HepG2 (cell line): ENCODE measurements around the gene STXBP5L. TPM values are rescaled to one million over a fixed set of nuclear protein-coding genes. Genes with fewer than 3 reads are reported as not detected.

Experiments used
- ATAC-seq: fragments of 200-7000 bp; cut with Tn5 transposase; 3 replicates; pipeline ENCODE4 v1.9.1; 2020; ENCODE audit warnings: mild to moderate bottlenecking, moderate library complexity
- BruUV-seq: library from RNA; stranded (reverse); fragments of 400-500 nt; replicated peaks from 2 replicates; lab custom pipeline; 2021; lab: Mats Ljungman, UMichigan
- CTCF ChIA-PET: fragments of 300-600 bp; formaldehyde crosslinking; extraction: SDS; loops from one replicate; lab custom pipeline; 2021; ENCODE audit warnings: low total read pairs, inconsistent platforms, low intra/inter-chr PET ratio; lab: Yijun Ruan, JAX
- POLR2A ChIA-PET: fragments of 350-600 bp; sonication (Branson Sonifier 250); formaldehyde crosslinking; loops from one replicate; lab custom pipeline; 2020; ENCODE audit warnings: antibody characterized with exemption, inconsistent platforms; lab: Yijun Ruan, JAX
- DNase-seq: peaks from one replicate; pipeline ENCODE4 v3.0.0-alpha.2; 2015; ENCODE audit warnings: low spot score
- FAIRE-seq: peaks from 3 replicates; lab custom pipeline; 2011; peaks lifted over from hg19 to GRCh38; lab: Jason Lieb, UNC
- H2AFZ ChIP-seq: one replicate; pipeline ENCODE4 v1.6.1; 2011; ENCODE audit warnings: low read length, inconsistent platforms
- H3K27ac ChIP-seq: fragments of 300-600 bp; 3 replicates; pipeline ENCODE4 v1.8.0; 2011; ENCODE audit warnings: mixed run types, mild to moderate bottlenecking, mixed read lengths, low read length, inconsistent platforms; ENCODE audit not compliant: insufficient read depth; ENCODE audit errors: extremely low read length
- H3K27me3 ChIP-seq, 2 experiments: fragments of 200-600 bp in 1 of 2; 2 replicates in 1 of 2; 3 replicates in 1 of 2; pipeline versions ENCODE4 v1.6.0 to v1.8.0; 2011; ENCODE audit warnings: low read length in 2 of 2, mild to moderate bottlenecking in 2 of 2, moderate library complexity in 2 of 2, inconsistent platforms in 1 of 2; ENCODE audit not compliant: insufficient read depth in 2 of 2, control insufficient read depth in 1 of 2
- H3K36me3 ChIP-seq, 2 experiments: fragments of 200-600 bp in 1 of 2; replicated peaks in 1 of 2; 2 replicates in 1 of 2; 3 replicates in 1 of 2; pipeline versions ENCODE4 v1.5.1 to v1.8.0; 2011; ENCODE audit warnings: low read length in 2 of 2, inconsistent platforms in 1 of 2; ENCODE audit not compliant: insufficient read depth in 2 of 2, control insufficient read depth in 1 of 2
- H3K4me1 ChIP-seq: 2 replicates; pipeline ENCODE4 v1.5.1; 2012; ENCODE audit warnings: low read length, inconsistent platforms; ENCODE audit not compliant: insufficient read depth
- H3K4me2 ChIP-seq: 2 replicates; pipeline ENCODE4 v1.6.0; 2011; ENCODE audit warnings: low read depth, low read length, inconsistent platforms
- H3K4me3 ChIP-seq, 3 experiments: fragments of 200-600 bp in 1 of 3; sonication (generic), shearing (Covaris generic) in 1 of 3; replicated peaks in 1 of 3; 2 replicates each; pipeline ENCODE4 v1.5.1; 2011 to 2016; ENCODE audit warnings: low read length in 3 of 3, inconsistent platforms in 2 of 3, low read depth in 2 of 3, mild to moderate bottlenecking in 2 of 3, control low read depth in 1 of 3, mixed read lengths in 1 of 3; ENCODE audit not compliant: insufficient read depth in 1 of 3
- H3K79me2 ChIP-seq: one replicate; pipeline ENCODE4 v1.6.1; 2011; ENCODE audit warnings: low read length, inconsistent platforms; ENCODE audit not compliant: insufficient read depth
- H3K9ac ChIP-seq: 2 replicates; pipeline ENCODE4 v1.6.0; 2011; ENCODE audit warnings: mild to moderate bottlenecking, low read depth, low read length, inconsistent platforms; ENCODE audit not compliant: insufficient read depth
- H3K9me3 ChIP-seq: 2 replicates; pipeline ENCODE4 v1.5.1; 2012; ENCODE audit warnings: mild to moderate bottlenecking, low read length
- H4K20me1 ChIP-seq: 2 replicates; pipeline ENCODE4 v1.6.0; 2011; ENCODE audit warnings: inconsistent platforms, mild to moderate bottlenecking, low read length, moderate library complexity; ENCODE audit not compliant: insufficient read depth
- ARID5B ChIP-seq: IDR thresholded peaks from 2 replicates; pipeline ENCODE4 v1.4.0; 2020; ENCODE audit warnings: mild to moderate bottlenecking, missing genetic modification reagents
- DPF2 ChIP-seq: sonication (generic); formaldehyde crosslinking; IDR thresholded peaks from 2 replicates; pipeline ENCODE4 v1.4.0; 2020; ENCODE audit warnings: mild to moderate bottlenecking, low read depth, missing genetic modification reagents, borderline replicate concordance
- FOXC1 ChIP-seq: sonication (generic); formaldehyde crosslinking; IDR thresholded peaks from 2 replicates; pipeline ENCODE4 v1.8.0; 2022; ENCODE audit warnings: mild to moderate bottlenecking, missing genetic modification reagents, borderline replicate concordance
- IKZF1 ChIP-seq: fragments of 450-650 bp; IDR thresholded peaks from 2 replicates; pipeline ENCODE4 v1.7.1; 2016
- MTF2 ChIP-seq: sonication (generic); formaldehyde crosslinking; IDR thresholded peaks from 2 replicates; pipeline ENCODE4 v1.5.0; 2020; ENCODE audit warnings: missing genetic modification reagents, borderline replicate concordance
- SOX6 ChIP-seq, 2 experiments: fragments of 450-650 bp in 1 of 2; sonication (generic) in 1 of 2; formaldehyde crosslinking in 1 of 2; IDR thresholded peaks; 2 replicates each; pipeline versions ENCODE4 v1.4.0 to v1.6.1; 2017 to 2020; ENCODE audit warnings: antibody characterized with exemption in 1 of 2, mild to moderate bottlenecking in 1 of 2, missing genetic modification reagents in 1 of 2
- SP140L ChIP-seq: sonication (generic); formaldehyde crosslinking; IDR thresholded peaks from 2 replicates; pipeline ENCODE4 v1.4.0; 2020; ENCODE audit warnings: missing genetic modification reagents, borderline replicate concordance
- ZFP37 ChIP-seq: sonication (generic); formaldehyde crosslinking; IDR thresholded peaks from 2 replicates; pipeline ENCODE4 v1.4.0; 2020; ENCODE audit warnings: missing genetic modification reagents, borderline replicate concordance
- ZNF451 ChIP-seq: sonication (generic); formaldehyde crosslinking; IDR thresholded peaks from 2 replicates; pipeline ENCODE4 v1.5.0; 2020; ENCODE audit warnings: mild to moderate bottlenecking, missing genetic modification reagents
- ZNF549 ChIP-seq: sonication (generic); formaldehyde crosslinking; IDR thresholded peaks from 2 replicates; pipeline ENCODE4 v1.5.0; 2020; ENCODE audit warnings: missing genetic modification reagents
- ZNF558 ChIP-seq: sonication (generic); formaldehyde crosslinking; IDR thresholded peaks from 2 replicates; pipeline ENCODE4 v1.9.0; 2022; ENCODE audit warnings: mild to moderate bottlenecking, missing genetic modification reagents, borderline replicate concordance
- ZNF639 ChIP-seq: conservative IDR thresholded peaks from 2 replicates; pipeline ENCODE4 v1.6.1; 2018; ENCODE audit warnings: missing genetic modification reagents
- ZNF652 ChIP-seq: IDR thresholded peaks from 2 replicates; pipeline ENCODE4 v1.6.1; 2016; ENCODE audit warnings: low read depth, borderline replicate concordance
- WGBS: methylation state at CpG from one replicate; pipeline ENCODE4 v1.1.6; 2017; ENCODE audit warnings: low lambda C conversion rate; 5-methylcytosine and 5-hydroxymethylcytosine counted together
- in situ Hi-C: cut with HindIII; loops from 2 replicates; pipeline ENCODE4 v1.10.0; 2017; ENCODE audit warnings: low pct_unique_long_range_greater_than_20kb; ENCODE audit not compliant: extremely low pct_ligation_motif_present
- intact Hi-C: fragments of 100-400 bp; cut with micrococcal nuclease; formaldehyde crosslinking; loops from one replicate; pipeline ENCODE4 v1.10.0; 2022; ENCODE audit not compliant: unreplicated experiment
- polyA plus RNA-seq, 8 experiments: library from polyadenylated mRNA; depleted of rRNA in 3 of 8; stranded (reverse) in 7 of 8; unstranded in 1 of 8; fragments of >200 nt; fragmentation: Illumina TruSeq in 4 of 8; extraction: Trizol in 4 of 8; gene quantifications; 2 replicates each; pipeline versions ENCODE4 v1.2.1 to v1.2.3, GENCODE V29; 2011 to 2016; ENCODE audit warnings: low read depth in 4 of 8, missing spikeins in 1 of 8, mixed read lengths in 1 of 8; ENCODE audit not compliant: insufficient read depth in 1 of 8
- total RNA-seq, 5 experiments: library from RNA; depleted of rRNA; stranded (reverse); fragments of >200 nt; fragmentation: Illumina TruSeq; extraction: Trizol; gene quantifications; 2 replicates each; pipeline ENCODE4 v1.2.3, GENCODE V29; 2016; ENCODE audit warnings: low read depth in 1 of 5

The STXBP5L gene
- total and polyA plus RNA-seq, 2 of the 13 experiments (the other 11 are each of a cell fraction or from before 2014, with no cell fraction given), result not detected

GRCh38 chr3:121126033-121126706, 218.2 kb downstream of the STXBP5L start:
- no TSS peak for BruUV-seq
- ATAC-seq (no peak), DNase-seq (no peak), FAIRE-seq (no peak)
- ChIA-PET POLR2A (no interaction called here), CTCF (no interaction called here)
- no peaks in the 10 kb centered on the region for H3K36me3 ChIP-seq
- H3K9ac ChIP-seq, result no peak overlapping the region
- no peaks in the 10 kb centered on the region for H3K27me3 ChIP-seq
- H3K4me1 ChIP-seq, result no peaks in the 10 kb centered on the region
- no peak overlapping the region for H3K4me2 ChIP-seq
- WGBS, result 0% methylated on average over 1 of the region's 1 CpG
- no peak for TF ChIP-seq ZNF451
- no peak for TF ChIP-seq DPF2 (CRISPR knock-in tag)
- no peak for TF ChIP-seq ZNF652
- no peak for TF ChIP-seq ZNF639 (CRISPR knock-in tag)
- no peak for TF ChIP-seq SOX6 (IDR thresholded peaks at IDR 0.05)
- TF ChIP-seq SOX6 (CRISPR knock-in tag; IDR thresholded peaks at IDR 0.05), result no peak
- TF ChIP-seq FOXC1 (CRISPR knock-in tag), result no peak
- no peak for TF ChIP-seq ZNF558 (CRISPR knock-in tag)
- no peak for TF ChIP-seq IKZF1
- no peak for TF ChIP-seq ARID5B (CRISPR knock-in tag)
- TF ChIP-seq MTF2 (CRISPR knock-in tag), result no peak
- no peak for TF ChIP-seq SP140L (CRISPR knock-in tag)
- TF ChIP-seq ZFP37, result no peak
- no peak for TF ChIP-seq ZNF549
- no peaks in the 10 kb centered on the region for H4K20me1 ChIP-seq
- no peaks in the 10 kb centered on the region for H3K9me3 ChIP-seq
- no peak overlapping the region for H3K4me3 ChIP-seq
- H2AFZ ChIP-seq, result no peak overlapping the region
- intact Hi-C loops (no loop called here), in situ Hi-C loops (no loop called here)
- no peak overlapping the region for H3K27ac ChIP-seq
- no peaks in the 10 kb centered on the region for H3K79me2 ChIP-seq
